Thoracic aorta (tissue), 2 donors: ENCODE data around the gene NKX6-2. TPM values are rescaled to one million over a fixed set of nuclear protein-coding genes. Genes with fewer than 3 reads are reported as not detected.

Experiments used
- ATAC-seq: fragments of 150-250 bp; one replicate; pipeline ENCODE4 v1.8.0; 2017; ENCODE audit warnings: low read depth; ENCODE audit not compliant: insufficient number of reproducible peaks, low FRiP score
- DNase-seq: peaks from one replicate; pipeline ENCODE4 v3.0.0-alpha.2; 2020; ENCODE audit warnings: low spot score
- H3K27ac ChIP-seq, 2 donors: fragments of 200-600 bp; sonication (generic); 1 replicate in 1 of 2; 2 replicates in 1 of 2; pipeline ENCODE4 v1.5.1; 2016; ENCODE audit warnings: mild to moderate bottlenecking in 2 of 2, moderate library complexity in 2 of 2
- H3K27me3 ChIP-seq: fragments of 200-600 bp; sonication (generic); replicated peaks from 2 replicates; pipeline ENCODE4 v1.6.0; 2016; ENCODE audit warnings: mild to moderate bottlenecking; ENCODE audit not compliant: insufficient read depth
- H3K36me3 ChIP-seq: fragments of 200-600 bp; sonication (generic); one replicate; pipeline ENCODE4 v1.5.1; 2016
- H3K4me1 ChIP-seq, 2 donors: fragments of 200-600 bp; sonication (generic); 1 replicate in 1 of 2; 2 replicates in 1 of 2; pipeline versions ENCODE4 v1.5.1 to v1.6.0; 2016; ENCODE audit warnings: low read depth in 2 of 2, mild to moderate bottlenecking in 1 of 2; ENCODE audit not compliant: control insufficient read depth in 1 of 2
- H3K4me3 ChIP-seq: fragments of 200-600 bp; sonication (generic); 2 replicates; pipeline ENCODE4 v1.5.1; 2016; ENCODE audit warnings: mild to moderate bottlenecking
- H3K9me3 ChIP-seq: fragments of 200-600 bp; sonication (generic); 2 replicates; pipeline ENCODE4 v1.5.1; 2016
- total RNA-seq, 2 donors: library from RNA; depleted of rRNA; stranded (reverse); fragments of >200 nt; gene quantifications; one replicate each; pipeline versions ENCODE4 v1.1.0 to v1.2.3, GENCODE V29; 2016
- TF ChIP-seq, protein P1 (sequence below): fragments of 200-600 bp; sonication (generic); IDR thresholded peaks from one replicate; pipeline ENCODE4 v1.5.1; 2019; ENCODE audit warnings: antibody characterized with exemption

NKX6-2 gene
- total RNA-seq, 2 donors from 2014 or later, result 19.8 TPM; not detected in 1

DNA sequence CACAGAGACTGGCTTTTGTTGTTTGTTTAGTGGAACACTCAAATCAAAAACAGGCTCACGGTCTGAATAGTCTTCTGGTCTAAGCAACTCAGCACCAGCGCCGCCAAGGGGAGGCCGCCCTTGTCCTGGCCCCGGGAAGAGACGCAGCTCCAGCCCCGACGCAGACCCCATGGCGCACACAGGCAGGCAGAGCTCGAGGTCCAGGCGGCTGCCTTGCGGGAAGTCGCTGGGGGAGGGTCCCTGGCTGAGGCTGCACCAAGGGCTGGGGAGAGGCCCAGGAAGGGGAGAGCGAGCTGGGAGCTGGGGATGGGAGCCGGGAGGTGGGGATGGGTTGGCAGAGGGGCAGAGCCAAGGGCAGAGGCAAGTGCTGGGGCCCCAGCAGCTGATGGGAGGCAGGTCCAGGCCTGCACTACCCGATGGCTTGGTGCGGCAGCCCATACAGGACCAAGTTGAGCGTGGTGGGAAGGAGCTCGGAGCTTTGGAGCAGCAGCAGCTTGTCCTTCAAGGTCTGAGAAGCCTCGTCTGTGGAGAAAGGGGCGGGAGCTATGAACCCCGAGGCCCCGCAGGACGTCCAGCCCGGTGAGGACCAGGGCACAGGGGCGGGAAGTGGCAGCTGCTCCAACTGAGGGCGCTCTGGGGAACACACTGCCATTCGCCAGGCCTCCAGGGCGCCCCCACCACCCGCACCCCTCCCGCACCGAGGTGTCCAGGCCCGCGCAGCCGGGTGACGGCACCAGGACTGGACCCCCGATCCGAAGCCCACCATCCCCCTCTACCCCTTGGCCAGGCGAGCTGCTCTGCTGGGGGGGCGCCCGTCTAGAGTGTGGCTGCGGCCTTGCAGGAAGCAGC is 22.7 kb upstream of the NKX6-2 start:
- ATAC-seq, result no peak
- TF ChIP-seq, protein P1, sequence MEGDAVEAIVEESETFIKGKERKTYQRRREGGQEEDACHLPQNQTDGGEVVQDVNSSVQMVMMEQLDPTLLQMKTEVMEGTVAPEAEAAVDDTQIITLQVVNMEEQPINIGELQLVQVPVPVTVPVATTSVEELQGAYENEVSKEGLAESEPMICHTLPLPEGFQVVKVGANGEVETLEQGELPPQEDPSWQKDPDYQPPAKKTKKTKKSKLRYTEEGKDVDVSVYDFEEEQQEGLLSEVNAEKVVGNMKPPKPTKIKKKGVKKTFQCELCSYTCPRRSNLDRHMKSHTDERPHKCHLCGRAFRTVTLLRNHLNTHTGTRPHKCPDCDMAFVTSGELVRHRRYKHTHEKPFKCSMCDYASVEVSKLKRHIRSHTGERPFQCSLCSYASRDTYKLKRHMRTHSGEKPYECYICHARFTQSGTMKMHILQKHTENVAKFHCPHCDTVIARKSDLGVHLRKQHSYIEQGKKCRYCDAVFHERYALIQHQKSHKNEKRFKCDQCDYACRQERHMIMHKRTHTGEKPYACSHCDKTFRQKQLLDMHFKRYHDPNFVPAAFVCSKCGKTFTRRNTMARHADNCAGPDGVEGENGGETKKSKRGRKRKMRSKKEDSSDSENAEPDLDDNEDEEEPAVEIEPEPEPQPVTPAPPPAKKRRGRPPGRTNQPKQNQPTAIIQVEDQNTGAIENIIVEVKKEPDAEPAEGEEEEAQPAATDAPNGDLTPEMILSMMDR, result no peak
- DNase-seq, result no peak

DNA sequence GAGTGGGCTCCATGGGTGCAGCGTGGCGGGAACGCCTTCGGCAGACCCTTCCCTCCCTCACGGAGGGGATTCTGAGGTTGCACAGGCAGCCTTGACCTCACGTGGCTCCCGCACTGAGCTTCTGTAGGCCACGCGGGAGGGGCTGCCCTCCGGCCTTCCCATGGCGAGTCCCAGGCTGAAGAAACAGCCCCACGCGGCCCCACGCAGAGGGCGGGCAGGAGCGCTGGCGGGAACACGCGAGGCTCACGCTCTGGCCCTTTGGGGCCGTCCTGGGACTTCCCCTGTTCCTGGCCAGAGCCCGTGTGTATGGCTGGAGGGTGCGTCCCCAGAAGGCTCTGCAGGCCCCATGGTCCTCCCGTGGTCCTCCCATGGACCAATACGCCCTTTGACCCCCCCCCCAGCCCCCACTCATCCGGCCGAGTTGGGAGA is 21.7 kb upstream of the NKX6-2 start:
- Histone ChIP-seq H3K27ac (no peak overlapping the region), H3K4me3 (no peak overlapping the region)
- DNase-seq, result no peak

More for the DNA sequence above, 22.7 kb upstream of the NKX6-2 start:
- Histone ChIP-seq H3K27ac (no peak overlapping the region), H3K9me3 (no peaks in the 10 kb centered on the region), H3K27me3 (no peaks in the 10 kb centered on the region), H3K36me3 (no peaks in the 10 kb centered on the region), H3K4me3 (no peak overlapping the region), H3K4me1 (no peaks in the 10 kb centered on the region)

DNA sequence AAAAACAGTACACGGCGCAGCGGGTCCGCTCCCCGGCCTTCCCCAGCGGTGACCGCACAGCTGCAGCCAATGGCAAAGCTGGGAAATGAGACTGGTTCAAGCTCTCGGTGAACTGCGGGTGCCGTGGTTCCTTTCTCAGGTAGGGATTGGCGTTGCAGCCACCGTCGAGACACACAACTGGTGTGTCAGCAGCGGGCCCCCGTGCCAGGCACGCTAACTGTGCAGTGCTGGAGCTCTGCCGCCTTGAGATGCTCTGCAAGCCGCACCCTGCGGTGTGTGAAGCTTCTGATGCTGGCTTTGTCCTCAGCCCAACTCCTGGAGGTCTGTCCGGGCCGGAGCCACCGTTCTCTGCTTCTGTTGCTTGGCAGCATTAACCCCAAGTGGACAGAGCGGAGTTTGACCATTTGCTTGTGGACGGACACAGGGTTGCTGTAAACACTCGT is 20.6 kb upstream of the NKX6-2 start:
- TF ChIP-seq, protein P1, result no peak
- ATAC-seq, result no peak
- no peak for DNase-seq
- H3K4me1 ChIP-seq, result no peaks in the 10 kb centered on the region
- no peak overlapping the region for H3K4me3 ChIP-seq
- H3K36me3 ChIP-seq, result no peaks in the 10 kb centered on the region
- peaks cover 4% of the 10 kb centered on the region for H3K9me3 ChIP-seq
- no peaks in the 10 kb centered on the region for H3K27me3 ChIP-seq
- H3K27ac ChIP-seq, result no peak overlapping the region

More for the DNA sequence above, 21.7 kb upstream of the NKX6-2 start:
- TF ChIP-seq, protein P1, result no peak
- no peaks in the 10 kb centered on the region for H3K27me3 ChIP-seq
- H3K9me3 ChIP-seq, result no peaks in the 10 kb centered on the region
- no peaks in the 10 kb centered on the region for H3K36me3 ChIP-seq
- no peak for ATAC-seq
- no peaks in the 10 kb centered on the region for H3K4me1 ChIP-seq

DNA sequence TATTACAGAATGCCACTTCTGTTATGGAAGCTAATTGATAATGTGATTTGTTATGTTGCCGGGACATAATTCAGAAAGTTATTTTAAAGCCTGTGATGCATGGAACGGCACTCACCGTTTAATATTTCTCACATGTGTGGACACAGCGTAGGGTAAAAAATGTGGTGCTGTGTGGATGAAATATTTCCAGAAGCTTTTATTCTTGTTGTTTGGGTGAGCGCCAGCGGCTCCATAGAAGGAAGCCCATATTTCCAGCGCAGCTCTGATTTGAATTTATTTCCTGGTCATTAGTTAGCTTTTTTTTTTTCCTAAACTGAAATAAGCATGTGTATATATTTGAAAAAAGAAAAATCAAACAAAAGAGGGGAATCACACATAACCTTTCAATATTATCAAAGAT is 20.2 kb upstream of the NKX6-2 start:
- Histone ChIP-seq H3K27me3 (no peaks in the 10 kb centered on the region), H3K27ac (no peak overlapping the region), H3K9me3 (peaks cover 4% of the 10 kb centered on the region), H3K4me3 (no peak overlapping the region), H3K36me3 (no peaks in the 10 kb centered on the region), H3K4me1 (no peaks in the 10 kb centered on the region)
- ATAC-seq (no peak), DNase-seq (no peak)
- TF ChIP-seq, protein P1, result no peak

DNA sequence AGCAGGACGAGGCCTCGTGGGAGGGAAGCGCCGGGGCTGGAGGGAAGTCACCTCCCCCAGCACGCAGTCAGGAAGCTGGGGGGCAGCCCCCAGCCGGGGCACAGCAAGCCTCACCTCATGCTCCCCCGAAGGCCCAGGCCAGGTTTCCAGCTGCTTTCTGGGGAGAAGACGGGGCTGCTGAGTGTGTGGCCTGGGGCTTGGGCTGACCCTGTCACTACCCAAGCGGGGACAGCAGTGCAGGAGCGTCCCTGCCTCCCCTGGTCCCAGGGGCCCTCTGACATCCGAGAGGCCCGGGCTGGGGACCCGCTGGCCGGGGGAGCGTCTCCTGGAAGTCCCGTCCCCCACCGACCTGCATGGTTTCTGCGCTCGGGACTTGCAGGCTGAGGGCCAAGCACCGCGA is 19.7 kb upstream of the NKX6-2 start:
- no peaks in the 10 kb centered on the region for H3K4me1 ChIP-seq
- H3K9me3 ChIP-seq, result peaks cover 4% of the 10 kb centered on the region
- H3K4me3 ChIP-seq, result no peak overlapping the region
- H3K27ac ChIP-seq, result no peak overlapping the region
- H3K36me3 ChIP-seq, result no peaks in the 10 kb centered on the region
- H3K27me3 ChIP-seq, result no peaks in the 10 kb centered on the region
- DNase-seq (no peak), ATAC-seq (no peak)
- TF ChIP-seq, protein P1, result no peak
